ENCODE results near the gene C1QTNF6.
"Not testable (repeated sequence)": the region's sequence is repeated elsewhere in the genome, so short reads cannot be mapped to it uniquely, and the experiment has no call there.

The C1QTNF6 gene

GRCh38 chr22:37179622-37180420, 8.2 kb downstream of the C1QTNF6 start:
- no peak for DNase-seq (ENCODE audit: low read depth, low spot score)
- H3K27ac ChIP-seq = no peak overlapping the region

GRCh38 chr22:37179126-37179470, 8.9 kb downstream of the C1QTNF6 start:
- no peak for DNase-seq (ENCODE audit: low read depth, low spot score)

GRCh38 chr22:37178350-37179125, 9.5 kb downstream of the C1QTNF6 start:
- DNase-seq (ENCODE audit: low read depth, low spot score) = no peak

More at GRCh38 chr22:37179126-37179470, 8.9 kb downstream of the C1QTNF6 start:
- H3K27ac ChIP-seq = no peak overlapping the region

GRCh38 chr22:37177755-37178154, 10.3 kb downstream of the C1QTNF6 start:
- H3K27ac ChIP-seq = no peak overlapping the region
- DNase-seq (ENCODE audit: low read depth, low spot score) = no peak

More at GRCh38 chr22:37178350-37179125, 9.5 kb downstream of the C1QTNF6 start:
- no peak overlapping the region for H3K27ac ChIP-seq

- DNase-seq (ENCODE audit: low read depth, low spot score) = no peak
- H3K27ac ChIP-seq = no peak overlapping the region
Measured at GRCh38 chr22:37177221-37177620, 10.8 kb downstream of the C1QTNF6 start.

- no peak overlapping the region for H3K27ac ChIP-seq
- no peak for DNase-seq (ENCODE audit: low read depth, low spot score)
Measured at GRCh38 chr22:37176464-37177061, 11.5 kb downstream of the C1QTNF6 start.

- H3K27ac ChIP-seq = no peak overlapping the region
- no peak for DNase-seq (ENCODE audit: low read depth, low spot score)
Measured at GRCh38 chr22:37175414-37176281, 12.4 kb downstream of the C1QTNF6 start.

GRCh38 chr22:37174964-37175363, 13.1 kb downstream of the C1QTNF6 start:
- H3K27ac ChIP-seq = no peak overlapping the region
- DNase-seq (ENCODE audit: low read depth, low spot score) = no peak

GRCh38 chr22:37173709-37174108, 14.3 kb downstream of the C1QTNF6 start:
- no peak overlapping the region for H3K27ac ChIP-seq
- DNase-seq (ENCODE audit: low read depth, low spot score) = no peak

- H3K27ac ChIP-seq = no peak overlapping the region
- no peak for DNase-seq (ENCODE audit: low read depth, low spot score)
Measured at GRCh38 chr22:37172266-37173245, 15.5 kb downstream of the C1QTNF6 start.

- DNase-seq (ENCODE audit: low read depth, low spot score) = no peak
- H3K27ac ChIP-seq = no peak overlapping the region
Measured at GRCh38 chr22:37171662-37172061, 16.4 kb downstream of the C1QTNF6 start.

GRCh38 chr22:37170689-37171405, 17.2 kb downstream of the C1QTNF6 start:
- DNase-seq (ENCODE audit: low read depth, low spot score); H3K27ac ChIP-seq: not testable (repeated sequence)

- H3K27ac ChIP-seq = no peak overlapping the region
Measured at GRCh38 chr22:37169947-37170688, 17.9 kb downstream of the C1QTNF6 start.

GRCh38 chr22:37169406-37169805, 18.6 kb downstream of the C1QTNF6 start:
- no peak for DNase-seq (ENCODE audit: low read depth, low spot score)
- no peak overlapping the region for H3K27ac ChIP-seq

More at GRCh38 chr22:37169947-37170688, 17.9 kb downstream of the C1QTNF6 start:
- DNase-seq (ENCODE audit: low read depth, low spot score) = no peak

- no peak overlapping the region for H3K27ac ChIP-seq
- no peak for DNase-seq (ENCODE audit: low read depth, low spot score)
Measured at GRCh38 chr22:37167981-37168647, 19.9 kb downstream of the C1QTNF6 start.

- H3K27ac ChIP-seq = no peak overlapping the region
- DNase-seq (ENCODE audit: low read depth, low spot score) = no peak
Measured at GRCh38 chr22:37167176-37167980, 20.7 kb downstream of the C1QTNF6 start.
